Testis (tissue), 3 donors: ENCODE measurements around the gene UTF1. TPM values are rescaled to one million over a fixed set of nuclear protein-coding genes. Genes with fewer than 3 reads are reported as not detected.
A peak's percentile ranks its signal among the peaks of the same experiment; 100 is the strongest.
"Not testable (repeated sequence)": the region's sequence is repeated elsewhere in the genome, so short reads cannot be mapped to it uniquely, and the experiment has no call there.

Experiments
- DNase-seq: peaks from one replicate; pipeline ENCODE4 v3.0.0-alpha.2; 2019
- H3K27ac ChIP-seq, 2 donors: fragments of 200-600 bp; sonication (generic); one replicate each; pipeline ENCODE4 v1.5.1; 2019
- H3K27me3 ChIP-seq: fragments of 200-600 bp; sonication (generic); one replicate; pipeline ENCODE4 v1.5.1; 2019
- H3K36me3 ChIP-seq: fragments of 200-600 bp; sonication (generic); one replicate; pipeline ENCODE4 v1.5.1; 2017; ENCODE audit warnings: low read depth; ENCODE audit errors: missing control alignments
- H3K4me1 ChIP-seq: fragments of 200-600 bp; sonication (generic); one replicate; pipeline ENCODE4 v1.5.1; 2019
- H3K4me3 ChIP-seq, 2 donors: fragments of 200-600 bp; sonication (generic); one replicate each; pipeline ENCODE4 v1.5.1; 2017 to 2019
- H3K9me3 ChIP-seq: fragments of 200-600 bp; sonication (generic); one replicate; pipeline ENCODE4 v1.5.1; 2017
- CTCF ChIP-seq, 3 experiments: fragments of 450-650 bp in 2 of 3; fragments of 200-600 bp in 1 of 3; sonication (generic) in 1 of 3; IDR thresholded peaks; one replicate each; pipeline ENCODE4 v1.5.1; 2016 to 2019; ENCODE audit warnings: antibody characterized with exemption in 3 of 3, mild to moderate bottlenecking in 2 of 3, moderate library complexity in 1 of 3
- POLR2A ChIP-seq: fragments of 450-650 bp; IDR thresholded peaks from one replicate; pipeline ENCODE4 v1.6.1; 2017; ENCODE audit warnings: antibody characterized with exemption, mild to moderate bottlenecking, moderate library complexity
- WGBS, 2 donors: methylation state at CpG; one replicate each; pipeline ENCODE4 v1.1.5; 2018; 5-methylcytosine and 5-hydroxymethylcytosine counted together
- intact Hi-C: fragments of 100-400 bp; cut with DNase I; formaldehyde crosslinking; loops from one replicate; pipeline ENCODE4 v1.15.1; 2023; ENCODE audit warnings: low total_unique reads
- polyA plus RNA-seq: library from polyadenylated mRNA; stranded (reverse); fragments of 350-450 nt; fragmentation: Illumina TruSeq; extraction: RNeasy Lipid Tissue Mini Kit (QIAGEN cat#74804); gene quantifications from one replicate; pipeline ENCODE4 v1.2.3, GENCODE V29; 2014; ENCODE audit warnings: low read depth, low replicate concordance; ENCODE audit not compliant: insufficient read depth
- total RNA-seq, 2 donors: library from RNA; depleted of rRNA; stranded (reverse); fragments of >200 nt; gene quantifications; one replicate each; pipeline ENCODE4 v1.2.3, GENCODE V29; 2016

Gene UTF1
- total and polyA plus RNA-seq, 3 donors from 2014 or later, result 5.3 to 18.6 (median 17.2) TPM

GRCh38 chr10:133231946-133232574, 2.0 kb downstream of the UTF1 start:
- Histone ChIP-seq H3K27me3 (no peaks in the 10 kb centered on the region), H3K36me3 (no peaks in the 10 kb centered on the region), H3K27ac (no peak overlapping the region), H3K4me3 (no peak overlapping the region), H3K4me1 (peaks cover 3% of the 10 kb centered on the region), H3K9me3 (no peaks in the 10 kb centered on the region)
- 63 to 78% methylated on average over 11 of the region's 11 CpGs for WGBS, 2 donors
- DNase-seq, result no peak
- TF ChIP-seq POLR2A (no peak), CTCF (IDR thresholded peaks at IDR 0.05) (no peak)
- intact Hi-C loops, result no loop called here

DNA sequence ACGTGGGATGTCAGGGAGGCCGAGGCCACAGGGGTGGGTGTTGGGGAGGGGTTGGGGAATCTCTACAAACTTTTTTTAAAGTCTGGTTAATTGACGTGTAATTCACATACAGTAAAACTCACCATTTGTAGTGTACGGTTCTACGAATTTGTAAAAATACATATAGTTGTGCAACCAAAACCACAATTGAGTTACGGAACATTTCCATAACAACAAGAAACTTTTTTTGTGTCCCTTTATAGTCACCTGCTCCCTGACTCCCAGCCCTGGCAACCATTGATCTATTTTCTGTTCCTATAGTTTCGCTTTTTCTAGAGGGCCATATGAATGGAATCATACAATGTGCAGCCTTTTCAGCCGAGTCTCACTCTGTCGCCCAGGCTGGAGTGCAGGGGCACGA, 4.8 kb downstream of the UTF1 start:
- H3K9me3 ChIP-seq, DNase-seq, H3K27me3 ChIP-seq, H3K36me3 ChIP-seq, intact Hi-C loops, H3K4me1 ChIP-seq, H3K27ac ChIP-seq, H3K4me3 ChIP-seq: not testable (repeated sequence)
- 75 to 76% methylated on average over 7 to 9 of the region's 10 CpGs for WGBS, 2 donors

DNA sequence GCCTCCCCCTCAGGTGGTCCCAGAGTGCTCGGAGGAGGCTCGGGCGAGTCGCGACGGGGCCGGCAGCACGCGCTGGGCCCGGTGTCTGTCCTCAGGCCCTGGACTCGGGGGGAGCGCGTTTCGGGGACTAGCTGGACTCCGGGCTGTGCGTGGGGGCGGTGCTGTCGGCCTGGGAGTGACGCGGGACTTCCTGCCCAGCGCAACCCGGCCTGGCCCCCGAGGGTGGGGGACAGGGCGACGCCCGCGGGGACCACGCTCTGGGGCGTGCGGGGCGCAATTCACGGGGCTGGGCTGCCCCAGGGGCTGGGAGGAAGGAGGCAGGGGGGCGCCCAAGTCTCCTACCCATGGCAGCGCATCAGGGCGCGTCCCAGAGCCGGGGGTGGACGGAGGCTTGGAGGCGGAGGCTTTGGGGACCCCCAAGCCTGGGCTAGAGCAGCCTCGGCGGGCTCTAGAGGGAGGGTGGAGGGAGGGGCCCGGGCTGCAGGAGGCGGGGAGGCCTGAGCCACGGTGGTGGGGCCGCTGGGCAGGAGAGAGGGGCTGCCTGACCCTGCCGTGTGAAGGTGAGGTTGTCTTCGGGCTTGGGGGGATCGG, 5.3 kb downstream of the UTF1 start:
- Histone ChIP-seq H3K27ac (peak overlapping the region in 1 of 2 donors; percentile 41), H3K4me1 (peaks cover 6% of the 10 kb centered on the region), H3K36me3 (no peaks in the 10 kb centered on the region), H3K4me3 (no peak overlapping the region), H3K27me3 (no peaks in the 10 kb centered on the region), H3K9me3 (no peaks in the 10 kb centered on the region)
- intact Hi-C loops, result no loop called here
- 10 to 28% methylated on average over 3 to 21 of the region's 48 CpGs for WGBS, 2 donors
- DNase-seq, result no peak
- TF ChIP-seq CTCF (IDR thresholded peaks at IDR 0.05) (no peak), POLR2A (no peak)

- no peak for DNase-seq
- intact Hi-C loops, result no loop called here
- Histone ChIP-seq H3K4me3 (peak overlapping the region; percentile 26 to 49), H3K27me3 (no peaks in the 10 kb centered on the region), H3K4me1 (peaks cover 6% of the 10 kb centered on the region), H3K9me3 (no peaks in the 10 kb centered on the region), H3K36me3 (no peaks in the 10 kb centered on the region), H3K27ac (peak overlapping the region in 1 of 2 donors; percentile 0)
- TF ChIP-seq CTCF (IDR thresholded peaks at IDR 0.05), result no peak
- TF ChIP-seq POLR2A, result no peak
- WGBS, 2 donors, result 19 to 22% methylated on average over 4 to 17 of the region's 18 CpGs
These were observed 5.9 kb downstream of the UTF1 start for GRCh38 chr10:133235932-133236331.

DNA sequence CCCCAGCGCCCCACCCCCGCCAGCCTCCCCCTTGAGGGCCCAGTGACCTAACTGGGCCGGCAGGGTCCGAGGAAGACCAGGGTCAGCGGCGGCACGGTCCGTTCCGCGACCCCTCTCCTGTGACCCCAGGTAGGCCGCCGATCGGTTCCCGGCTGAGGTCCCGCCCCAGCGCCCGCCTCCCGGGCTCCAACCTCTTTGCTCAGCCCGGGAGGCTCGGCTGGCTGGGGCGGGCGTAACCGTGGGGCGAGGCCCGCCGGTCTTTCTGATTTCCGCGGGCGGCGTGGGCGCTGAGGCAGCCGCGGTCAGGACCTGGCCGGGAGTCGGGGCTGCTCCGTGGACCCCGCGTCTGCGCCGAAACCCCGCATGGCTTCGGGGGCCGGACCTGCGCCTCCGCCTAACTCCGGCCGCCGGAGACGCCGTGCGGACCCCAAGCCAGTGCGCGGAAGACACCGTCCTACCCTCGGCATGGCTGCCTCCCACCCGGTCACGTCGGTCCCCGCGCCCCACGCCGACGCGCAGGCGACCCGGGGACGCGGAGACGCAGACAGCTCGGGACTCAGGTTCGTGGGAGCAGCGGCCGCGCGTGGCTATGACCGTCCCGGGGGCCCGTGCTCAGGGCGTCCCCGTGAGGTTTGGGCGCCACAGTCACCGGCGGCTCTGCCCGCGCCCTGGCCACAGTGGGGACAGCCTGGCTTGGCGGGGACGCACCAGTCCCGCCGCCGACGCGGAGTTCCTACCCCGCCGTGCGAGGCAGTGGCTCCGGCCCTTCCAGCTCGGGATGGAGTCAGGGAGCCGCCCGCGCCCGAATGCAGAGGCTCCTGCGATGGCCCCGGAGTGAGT, 6.6 kb downstream of the UTF1 start:
- peaks cover 6% of the 10 kb centered on the region for H3K4me1 ChIP-seq
- WGBS, 2 donors, result 1% methylated on average over 19 of the region's 103 CpGs; no CpG with 5 or more reads in 1 of the 2 donors
- TF ChIP-seq CTCF (IDR thresholded peaks at IDR 0.05) (no peak), POLR2A (no peak)
- no peak for DNase-seq
- intact Hi-C loops, result no loop called here
- H3K9me3 ChIP-seq, result no peaks in the 10 kb centered on the region
- peak overlapping the region; percentile 26 to 49 for H3K4me3 ChIP-seq
- H3K27me3 ChIP-seq, result no peaks in the 10 kb centered on the region
- peak overlapping the region in 1 of 2 donors; percentile 0 for H3K27ac ChIP-seq
- no peaks in the 10 kb centered on the region for H3K36me3 ChIP-seq
